Thymus (tissue), 11 donors: ENCODE measurements around the gene KRTAP5-5. TPM values are rescaled to one million over a fixed set of nuclear protein-coding genes. Genes with fewer than 3 reads are reported as not detected.
A peak's percentile ranks its signal among the peaks of the same experiment; 100 is the strongest.
"Not testable (repeated sequence)": the region's sequence is repeated elsewhere in the genome, so short reads cannot be mapped to it uniquely, and the experiment has no call there.

Source experiments
- DNase-seq, 9 donors: peaks; one replicate each; pipeline ENCODE4 v3.0.0-alpha.2; 2013; ENCODE audit warnings: low spot score in 9 of 9, low read depth in 6 of 9, missing footprints in 1 of 9
- H3K27ac ChIP-seq, 2 donors: one replicate each; pipeline ENCODE4 v1.5.1; 2013; ENCODE audit warnings: control low read depth in 1 of 2, low read depth in 1 of 2, low read length in 1 of 2, mild to moderate bottlenecking in 1 of 2, moderate library complexity in 1 of 2
- H3K27me3 ChIP-seq, 2 donors: one replicate each; pipeline ENCODE4 v1.5.1; 2013; ENCODE audit warnings: low read length in 1 of 2; ENCODE audit not compliant: control insufficient read depth in 2 of 2, insufficient read depth in 1 of 2
- H3K36me3 ChIP-seq, 2 donors: one replicate each; pipeline ENCODE4 v1.5.1; 2013; ENCODE audit warnings: low read length in 1 of 2, mild to moderate bottlenecking in 1 of 2, moderate library complexity in 1 of 2; ENCODE audit not compliant: control insufficient read depth in 2 of 2, insufficient read depth in 2 of 2
- H3K4me1 ChIP-seq, 2 donors: one replicate each; pipeline ENCODE4 v1.5.1; 2013; ENCODE audit warnings: low read length in 2 of 2; ENCODE audit not compliant: control insufficient read depth in 2 of 2, insufficient read depth in 2 of 2
- H3K4me3 ChIP-seq, 2 donors: one replicate each; pipeline ENCODE4 v1.5.1; 2013; ENCODE audit warnings: low read length in 2 of 2, control low read depth in 1 of 2, mild to moderate bottlenecking in 1 of 2
- H3K9me3 ChIP-seq, 2 donors: one replicate each; pipeline ENCODE4 v1.5.1; 2013; ENCODE audit warnings: low read length in 1 of 2, mild to moderate bottlenecking in 1 of 2; ENCODE audit not compliant: control insufficient read depth in 2 of 2, insufficient read depth in 1 of 2
- WGBS: extraction: QIAGEN DNeasy Blood & Tissue Kit; methylation state at CpG from one replicate; pipeline ENCODE4 v1.1.7; 2013; 5-methylcytosine and 5-hydroxymethylcytosine counted together
- polyA plus RNA-seq: library from polyadenylated mRNA; stranded (reverse); fragments of 200-250 nt; gene quantifications from one replicate; pipeline ENCODE4 v1.2.3, GENCODE V29; 2013
- total RNA-seq: library from RNA; stranded (reverse); fragments of 120-200 nt; gene quantifications from one replicate; pipeline ENCODE4 v1.2.4, GENCODE V29; 2013
- donor health status: healthy.

The KRTAP5-5 gene
- total and polyA plus RNA-seq, 2 donors: not detected

- Histone ChIP-seq H3K4me1 (peaks cover 7 to 22% of the 10 kb centered on the region in 2 donors), H3K9me3 (no peaks in the 10 kb centered on the region), H3K36me3 (no peaks in the 10 kb centered on the region), H3K27me3 (peaks cover 0 to 13% of the 10 kb centered on the region in 2 donors), H3K27ac (peak overlapping the region in 1 of 2 donors; percentile 47), H3K4me3 (no peak overlapping the region)
- WGBS: 9% methylated on average over 14 of the region's 14 CpGs
- DNase-seq: peak in 3 of 9 donors; percentile 25 to 57 (median 33)
Observed at GRCh38 chr11:1659506-1659905, 29.9 kb downstream of the KRTAP5-5 start.

GRCh38 chr11:1660111-1660867 is 30.7 kb downstream of the KRTAP5-5 start:
- peaks cover 0 to 5% of the 10 kb centered on the region in 2 donors for H3K27me3 ChIP-seq
- WGBS: 88% methylated on average over 24 of the region's 24 CpGs
- no peaks in the 10 kb centered on the region for H3K36me3 ChIP-seq
- peaks cover 7 to 16% of the 10 kb centered on the region in 2 donors for H3K4me1 ChIP-seq
- no peaks in the 10 kb centered on the region for H3K9me3 ChIP-seq
- no peak overlapping the region for H3K27ac ChIP-seq
- DNase-seq: no peak
- H3K4me3 ChIP-seq: no peak overlapping the region

- not testable (repeated sequence) for H3K4me3 ChIP-seq, H3K36me3 ChIP-seq, H3K27ac ChIP-seq, H3K9me3 ChIP-seq, H3K27me3 ChIP-seq, DNase-seq
- 38% methylated on average over 20 of the region's 25 CpGs for WGBS
- peaks cover 7 to 16% of the 10 kb centered on the region in 2 donors for H3K4me1 ChIP-seq
Observed at GRCh38 chr11:1661454-1662269, 32.1 kb downstream of the KRTAP5-5 start.

- WGBS: 30% methylated on average over 18 of the region's 18 CpGs
- DNase-seq: not testable (repeated sequence)
Observed at GRCh38 chr11:1662699-1663283, 33.2 kb downstream of the KRTAP5-5 start.

GRCh38 chr11:1665313-1665712 is 35.7 kb downstream of the KRTAP5-5 start:
- peaks cover 11 to 30% of the 10 kb centered on the region in 2 donors for H3K27me3 ChIP-seq
- H3K36me3 ChIP-seq: no peaks in the 10 kb centered on the region
- DNase-seq: no peak
- peaks cover 0 to 3% of the 10 kb centered on the region in 2 donors for H3K4me1 ChIP-seq
- 79% methylated on average over 6 of the region's 8 CpGs for WGBS
- no peak overlapping the region for H3K27ac ChIP-seq
- peaks cover 0 to under 1% of the 10 kb centered on the region in 2 donors for H3K9me3 ChIP-seq
- no peak overlapping the region for H3K4me3 ChIP-seq

More at GRCh38 chr11:1662699-1663283, 33.2 kb downstream of the KRTAP5-5 start:
- not testable (repeated sequence) for H3K27ac ChIP-seq, H3K27me3 ChIP-seq, H3K4me3 ChIP-seq, H3K9me3 ChIP-seq, H3K36me3 ChIP-seq
- H3K4me1 ChIP-seq: peaks cover 7 to 16% of the 10 kb centered on the region in 2 donors

- peaks cover 11 to 37% of the 10 kb centered on the region in 2 donors for H3K27me3 ChIP-seq
- H3K4me3 ChIP-seq: no peak overlapping the region
- 97% methylated on average over 24 of the region's 24 CpGs for WGBS
- H3K27ac ChIP-seq: no peak overlapping the region
- peaks cover 0 to 4% of the 10 kb centered on the region in 2 donors for H3K9me3 ChIP-seq
- no peaks in the 10 kb centered on the region for H3K36me3 ChIP-seq
- no peak for DNase-seq
- H3K4me1 ChIP-seq: no peaks in the 10 kb centered on the region
Observed at GRCh38 chr11:1667121-1667850, 37.7 kb downstream of the KRTAP5-5 start.

- Histone ChIP-seq H3K4me1 (no peaks in the 10 kb centered on the region), H3K4me3 (no peak overlapping the region), H3K9me3 (peaks cover 0 to 4% of the 10 kb centered on the region in 2 donors), H3K36me3 (no peaks in the 10 kb centered on the region), H3K27me3 (peaks cover 11 to 41% of the 10 kb centered on the region in 2 donors), H3K27ac (no peak overlapping the region)
- WGBS: 70% methylated on average over 16 of the region's 16 CpGs
- no peak for DNase-seq
Observed at GRCh38 chr11:1667906-1668305, 38.3 kb downstream of the KRTAP5-5 start.

GRCh38 chr11:1668911-1669473 is 39.4 kb downstream of the KRTAP5-5 start:
- H3K36me3 ChIP-seq: no peaks in the 10 kb centered on the region
- no peak overlapping the region for H3K27ac ChIP-seq
- WGBS: 39% methylated on average over 13 of the region's 13 CpGs
- DNase-seq: peak in 1 of 9 donors; percentile 18
- peaks cover 0 to 4% of the 10 kb centered on the region in 2 donors for H3K9me3 ChIP-seq
- H3K27me3 ChIP-seq: peaks cover 14 to 46% of the 10 kb centered on the region in 2 donors
- no peak overlapping the region for H3K4me3 ChIP-seq
- no peaks in the 10 kb centered on the region for H3K4me1 ChIP-seq
